Kidney capillary endothelial cell (primary cell): ENCODE data around the gene ERMAP.

ENCODE experiments used
- DNase-seq: peaks from one replicate; pipeline ENCODE4 v3.0.0-alpha.2; 2018; ENCODE audit warnings: low spot score

The ERMAP gene

DNA sequence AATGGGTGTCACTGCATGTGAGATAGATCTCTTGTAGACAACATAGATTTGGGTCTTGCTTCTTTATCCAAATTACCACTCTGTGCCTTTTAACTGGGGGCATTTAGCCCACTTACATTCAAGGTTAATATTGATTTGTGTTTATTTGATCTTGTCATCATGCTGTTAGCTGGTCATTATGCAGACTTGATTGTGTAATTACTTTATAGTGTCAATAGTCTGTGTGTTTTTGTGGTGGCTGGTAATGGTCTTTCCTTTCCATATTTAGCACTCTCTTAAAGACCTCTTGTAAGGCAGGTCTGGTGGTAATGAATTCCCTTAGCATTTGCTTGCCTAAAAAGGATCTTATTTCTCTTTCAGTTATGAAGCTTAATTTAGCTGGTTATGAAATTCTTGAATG is 59.1 kb downstream of the ERMAP start:
- DNase-seq: no peak

DNA sequence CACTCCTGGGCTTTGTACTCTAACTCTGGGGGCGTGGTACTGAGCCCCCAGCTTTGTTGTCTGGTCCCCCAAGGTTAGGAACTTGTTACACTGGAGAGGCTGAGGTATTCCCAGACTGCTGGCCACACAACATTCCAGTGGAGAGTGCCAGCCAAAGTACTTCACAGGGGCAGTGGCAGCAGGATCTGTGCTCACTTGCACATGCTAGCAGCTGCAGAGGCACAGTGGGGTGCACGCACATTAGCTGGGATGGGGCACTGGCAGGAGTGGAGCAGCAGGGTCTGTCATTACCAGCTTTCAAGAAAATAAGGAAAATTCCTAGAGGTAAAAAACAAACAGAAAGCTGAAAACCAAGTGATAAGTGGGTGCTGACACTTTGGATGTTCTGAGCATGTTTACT is 60.5 kb downstream of the ERMAP start:
- DNase-seq: no peak

DNA sequence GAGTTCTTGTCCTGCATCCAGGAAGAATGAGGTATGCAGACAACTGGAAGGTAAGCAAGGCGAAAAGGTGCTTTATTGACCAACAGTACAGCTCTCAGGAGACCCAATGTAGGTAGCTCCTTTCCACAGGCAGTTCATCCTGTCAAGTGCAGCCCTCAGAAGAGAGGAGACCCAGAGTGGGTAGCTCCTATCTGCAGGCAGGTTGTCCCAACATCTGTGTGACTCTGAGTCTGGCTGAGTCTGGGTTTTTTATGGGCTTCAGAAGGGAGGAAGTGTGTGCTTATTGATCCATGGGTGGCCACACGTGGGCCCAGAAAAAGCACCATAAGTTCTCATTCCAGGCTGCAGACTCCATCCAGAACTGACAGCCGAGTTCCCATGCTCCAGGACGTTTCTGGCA is 63.5 kb downstream of the ERMAP start:
- no peak for DNase-seq

DNA sequence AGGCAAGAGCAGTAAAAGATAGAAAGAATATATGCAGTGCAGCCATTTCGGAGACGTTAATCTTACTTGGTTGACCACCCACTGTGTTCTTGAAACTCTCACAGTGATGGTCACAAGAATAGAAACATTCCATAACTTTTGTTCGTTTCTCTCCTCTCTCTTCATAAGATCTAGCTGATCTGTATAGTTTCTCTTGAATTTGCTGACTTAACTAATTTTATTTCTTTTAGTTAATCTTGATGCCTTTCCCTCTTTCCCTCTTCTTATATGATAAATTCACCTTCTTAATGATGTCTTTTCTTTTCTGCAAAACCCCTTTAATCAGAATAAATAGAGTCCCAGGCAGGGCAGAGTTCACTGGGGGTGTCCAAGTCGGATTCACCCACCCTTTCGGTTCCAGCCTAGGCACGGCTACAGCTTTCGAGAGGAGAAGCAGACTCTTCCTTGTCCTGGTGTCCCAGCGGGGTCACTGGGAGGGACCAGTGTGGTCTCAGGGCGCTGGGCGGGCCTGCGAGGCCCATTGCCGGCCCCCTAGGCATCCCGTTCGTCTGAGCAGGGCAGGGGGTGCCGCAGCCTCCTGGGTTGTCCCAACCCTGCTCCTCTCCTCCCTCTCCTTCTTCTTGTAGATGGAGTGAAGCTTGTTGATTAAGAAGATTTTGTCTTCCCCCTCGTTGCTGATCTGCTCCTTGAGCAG is 69.3 kb downstream of the ERMAP start:
- DNase-seq: no peak

DNA sequence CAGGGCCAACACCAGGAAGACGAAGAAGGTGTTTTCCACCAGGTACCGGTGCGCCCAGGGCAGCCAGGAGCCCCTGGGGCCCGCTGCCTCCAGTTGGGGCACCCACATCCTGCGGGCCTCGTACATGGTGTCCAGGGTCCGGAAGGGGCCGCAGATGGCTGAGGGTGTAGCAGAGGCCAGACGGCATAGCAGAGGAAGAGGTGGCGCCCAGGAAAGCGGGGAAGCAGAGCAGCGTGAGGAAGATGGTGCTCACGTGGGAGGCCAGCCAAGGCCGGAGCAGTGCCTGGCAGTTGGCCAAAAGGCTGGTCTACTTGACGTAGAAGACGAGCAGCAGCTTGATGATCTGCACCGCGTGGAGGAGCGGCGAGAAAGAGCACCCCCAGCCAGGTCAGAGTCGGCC is 69.9 kb downstream of the ERMAP start:
- DNase-seq: no peak

DNA sequence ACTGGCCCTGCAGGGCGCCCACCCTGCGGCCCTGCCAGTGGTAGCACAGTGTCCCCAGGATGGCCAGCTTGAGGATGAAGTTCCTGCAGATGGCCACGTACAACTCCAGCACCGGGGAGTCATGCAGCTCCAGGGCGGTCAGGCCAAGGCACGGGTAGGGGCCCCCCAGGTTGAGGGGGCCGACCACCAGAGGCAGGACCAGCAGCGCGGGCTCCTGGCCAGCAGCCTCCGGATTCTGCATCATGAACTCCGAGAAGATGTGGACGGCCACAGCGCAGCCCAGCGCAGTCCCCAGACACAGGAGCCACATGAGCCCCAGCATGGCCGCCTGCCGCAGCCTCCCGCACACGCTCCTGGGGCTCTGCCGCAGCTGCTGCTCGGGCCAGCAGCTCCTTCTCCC is 70.4 kb downstream of the ERMAP start:
- no peak for DNase-seq

DNA sequence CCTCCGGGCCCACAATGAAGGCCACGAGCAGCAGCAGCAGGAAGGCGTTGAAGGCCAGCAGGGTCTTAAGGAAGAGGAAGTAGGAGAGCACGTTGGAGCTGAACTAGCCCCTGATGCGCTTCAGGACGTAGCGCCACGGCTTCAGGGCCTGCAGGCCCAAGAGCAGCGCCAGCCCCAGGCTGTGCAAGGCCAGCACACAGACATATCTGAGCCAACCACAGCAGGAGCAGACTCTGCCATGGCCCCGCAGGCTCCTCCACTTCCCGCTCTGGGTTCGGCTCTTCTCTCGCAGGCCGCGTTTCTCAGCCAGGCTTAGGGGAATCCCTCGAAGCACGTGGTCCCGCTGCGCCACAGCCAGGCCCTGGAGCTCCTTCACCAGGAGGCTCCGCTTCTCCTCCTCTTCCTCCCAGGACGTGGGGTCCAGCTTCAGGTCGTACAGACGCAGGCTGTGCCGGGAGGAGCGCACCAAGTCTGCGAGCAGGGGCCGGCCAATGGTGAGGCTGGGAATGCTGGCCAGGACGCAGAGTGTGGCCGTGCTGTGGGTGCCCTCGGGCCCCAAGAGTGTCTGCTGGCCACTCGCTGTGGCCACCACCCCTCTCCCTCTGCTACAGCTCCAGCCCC is 71.2 kb downstream of the ERMAP start:
- no peak for DNase-seq

DNA sequence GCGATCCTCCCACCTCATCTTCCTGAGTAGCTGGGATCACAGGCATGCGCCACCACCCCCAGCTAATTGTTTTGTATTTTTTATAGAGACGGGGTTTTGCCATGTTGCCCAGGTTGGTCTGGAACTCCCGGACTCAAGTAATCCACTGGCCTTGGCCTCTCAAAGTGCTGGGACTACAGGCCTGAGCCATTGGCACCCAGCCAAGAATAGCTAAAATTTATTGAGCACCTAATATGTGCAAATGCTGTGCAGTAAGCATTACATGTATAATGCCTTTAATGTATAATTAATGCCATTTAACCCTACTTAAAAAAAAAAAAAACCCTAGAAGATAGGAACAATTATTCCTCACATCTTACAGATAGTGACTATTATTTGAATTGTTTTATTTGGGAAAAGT is 72.3 kb downstream of the ERMAP start:
- DNase-seq: no peak

DNA sequence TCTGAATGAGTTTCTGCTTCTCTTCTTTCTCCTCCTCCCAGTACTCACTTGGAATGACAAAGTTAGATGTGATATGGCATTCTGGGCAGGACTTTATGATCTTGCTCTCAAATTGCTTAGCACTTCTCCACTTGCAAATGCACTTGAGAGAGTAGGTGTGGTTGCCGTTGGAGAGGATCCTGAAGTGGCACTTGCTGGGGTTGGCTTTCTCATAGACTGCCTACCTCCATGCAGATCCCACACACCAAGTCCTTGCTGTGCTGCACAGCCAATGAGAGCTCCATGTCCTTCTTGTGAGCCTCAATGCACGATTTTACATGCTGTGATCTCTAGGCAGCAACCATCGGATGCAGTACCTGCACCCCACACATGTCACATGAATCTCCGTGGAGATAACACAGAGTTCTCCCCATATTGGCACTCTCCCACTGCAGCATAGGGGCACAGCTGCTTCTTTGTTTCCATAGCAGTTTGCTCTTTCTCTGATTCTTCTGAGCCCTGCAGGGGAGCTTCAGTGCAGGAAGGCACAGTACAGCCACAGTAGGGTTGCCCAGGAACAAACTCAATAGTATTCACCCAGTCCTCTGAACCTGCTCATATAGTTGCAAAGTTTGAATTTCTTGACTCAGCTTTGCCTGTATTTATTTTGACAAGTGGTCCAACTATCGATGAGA is 74.7 kb downstream of the ERMAP start:
- DNase-seq: no peak
